ENCODE measurements around the gene MRAS. TPM values are rescaled to one million over a fixed set of nuclear protein-coding genes. Genes with fewer than 3 reads are reported as not detected.

MRAS gene
- total and polyA plus RNA-seq, 7 experiments from 2014 or later = 0.05 to 4.9 (median 0.80) TPM; not detected in 2

- Histone ChIP-seq H3K4me3 (ENCODE audit: low read length) (no peak overlapping the region), H3K36me3 (ENCODE audit: control insufficient read depth in 2 of 3, insufficient read depth in 3 of 3, low read length in 3 of 3) (no peaks in the 10 kb centered on the region), H3K27me3 (ENCODE audit: control insufficient read depth in 2 of 2, insufficient read depth in 2 of 2, low read length in 2 of 2) (no peaks in the 10 kb centered on the region), H3K27ac (ENCODE audit: low read depth, low read length) (no peak overlapping the region), H3K4me1 (ENCODE audit: control insufficient read depth in 2 of 2, insufficient read depth in 2 of 2, low read length in 2 of 2) (no peaks in the 10 kb centered on the region), H3K9me3 (ENCODE audit: control insufficient read depth in 2 of 3, low read length in 3 of 3) (no peaks in the 10 kb centered on the region)
- ATAC-seq (peak; percentile 5), DNase-seq (no peak)
- H3K4me3 Mint-ChIP-seq = peak overlapping the region; percentile 45 to 98 (median 66)
- peaks cover 0 to 4% (median 0%) of the 10 kb centered on the region in 11 donors for H3K9me3 Mint-ChIP-seq
- H3K4me1 Mint-ChIP-seq = peaks cover 0 to 11% (median 9%) of the 10 kb centered on the region in 7 donors
- POLR2A ChIA-PET = no interaction called here
- no peak overlapping the region for H3K27ac Mint-ChIP-seq
- CTCF ChIA-PET = interaction anchor here (0.8 kb wide), 1 partner anchor 168 kb away, joined by 3 read pairs; no protein-coding TSS in a partner anchor
- H3K27me3 Mint-ChIP-seq = peaks cover 26 to 45% (median 28%) of the 10 kb centered on the region in 5 donors
- peaks cover 0 to 7% (median 0%) of the 10 kb centered on the region in 5 donors for H3K36me3 Mint-ChIP-seq
- intact Hi-C loops (cut with micrococcal nuclease) = loop anchor here in 1 of 2 donors (1.0 kb wide), 2 partner anchors 20 to 169 kb away; partner anchors contain the start of gene NME9
These were observed 668 bp downstream of the MRAS start for GRCh38 chr3:138348754-138349739.

- Histone ChIP-seq H3K9me3 (ENCODE audit: control insufficient read depth in 2 of 3, low read length in 3 of 3) (no peaks in the 10 kb centered on the region), H3K36me3 (ENCODE audit: control insufficient read depth in 2 of 3, insufficient read depth in 3 of 3, low read length in 3 of 3) (no peaks in the 10 kb centered on the region), H3K27ac (ENCODE audit: low read depth, low read length) (no peak overlapping the region), H3K4me3 (ENCODE audit: low read length) (no peak overlapping the region), H3K27me3 (ENCODE audit: control insufficient read depth in 2 of 2, insufficient read depth in 2 of 2, low read length in 2 of 2) (no peaks in the 10 kb centered on the region), H3K4me1 (ENCODE audit: control insufficient read depth in 2 of 2, insufficient read depth in 2 of 2, low read length in 2 of 2) (no peaks in the 10 kb centered on the region)
- peaks cover 26 to 48% (median 28%) of the 10 kb centered on the region in 5 donors for H3K27me3 Mint-ChIP-seq
- no peak for DNase-seq
- CTCF ChIA-PET = interaction anchor here (0.8 kb wide), 1 partner anchor 169 kb away, joined by 3 read pairs; no protein-coding TSS in a partner anchor
- no peak for ATAC-seq
- no peak overlapping the region for H3K27ac Mint-ChIP-seq
- peaks cover 0 to 11% (median 9%) of the 10 kb centered on the region in 7 donors for H3K4me1 Mint-ChIP-seq
- H3K4me3 Mint-ChIP-seq = peak overlapping the region in 7 of 10 donors; percentile 7 to 63 (median 14)
- peaks cover 0 to 7% (median 0%) of the 10 kb centered on the region in 5 donors for H3K36me3 Mint-ChIP-seq
- peaks cover 0 to 4% (median 0%) of the 10 kb centered on the region in 11 donors for H3K9me3 Mint-ChIP-seq
- POLR2A ChIA-PET = no interaction called here
- intact Hi-C loops (cut with micrococcal nuclease) = no loop called here
These were observed 1.7 kb downstream of the MRAS start for GRCh38 chr3:138349926-138350665.

- Histone ChIP-seq H3K36me3 (ENCODE audit: control insufficient read depth in 2 of 3, insufficient read depth in 3 of 3, low read length in 3 of 3) (no peaks in the 10 kb centered on the region), H3K4me1 (ENCODE audit: control insufficient read depth in 2 of 2, insufficient read depth in 2 of 2, low read length in 2 of 2) (no peaks in the 10 kb centered on the region), H3K9me3 (ENCODE audit: control insufficient read depth in 2 of 3, low read length in 3 of 3) (no peaks in the 10 kb centered on the region), H3K27ac (ENCODE audit: low read depth, low read length) (no peak overlapping the region), H3K27me3 (ENCODE audit: control insufficient read depth in 2 of 2, insufficient read depth in 2 of 2, low read length in 2 of 2) (no peaks in the 10 kb centered on the region), H3K4me3 (ENCODE audit: low read length) (no peak overlapping the region)
- Mint-ChIP-seq H3K4me3 (no peak overlapping the region), H3K27ac (no peak overlapping the region), H3K4me1 (peaks cover 0 to 11% (median 9%) of the 10 kb centered on the region in 7 donors), H3K27me3 (peaks cover 18 to 48% (median 25%) of the 10 kb centered on the region in 5 donors), H3K36me3 (peaks cover 0 to 7% (median 0%) of the 10 kb centered on the region in 5 donors), H3K9me3 (peaks cover 0 to 4% (median 0%) of the 10 kb centered on the region in 11 donors)
- CTCF ChIA-PET = interaction anchor here (0.6 kb wide), 1 partner anchor 26 kb away, joined by 4 read pairs; no protein-coding TSS in a partner anchor
- ATAC-seq (no peak), DNase-seq (no peak)
- POLR2A ChIA-PET = no interaction called here
- intact Hi-C loops (cut with micrococcal nuclease) = no loop called here
These were observed 2.8 kb downstream of the MRAS start for GRCh38 chr3:138351151-138351550.

- intact Hi-C loops (cut with micrococcal nuclease) = no loop called here
- no peak overlapping the region for H3K4me3 ChIP-seq (ENCODE audit: low read length)
These were observed 3.7 kb downstream of the MRAS start for GRCh38 chr3:138351916-138352550.

GRCh38 chr3:138354376-138354775, 6.0 kb downstream of the MRAS start:
- H3K4me1 Mint-ChIP-seq = no peaks in the 10 kb centered on the region
- H3K27me3 Mint-ChIP-seq = peaks cover 0 to 24% (median 4%) of the 10 kb centered on the region in 5 donors

More at GRCh38 chr3:138351916-138352550, 3.7 kb downstream of the MRAS start:
- H3K36me3 Mint-ChIP-seq = peaks cover 0 to 4% (median 0%) of the 10 kb centered on the region in 5 donors
- ChIA-PET POLR2A (no interaction called here), CTCF (no interaction called here)
- peaks cover 0 to 4% (median 0%) of the 10 kb centered on the region in 11 donors for H3K9me3 Mint-ChIP-seq
- ATAC-seq = no peak
- Histone ChIP-seq H3K4me1 (ENCODE audit: control insufficient read depth in 2 of 2, insufficient read depth in 2 of 2, low read length in 2 of 2) (no peaks in the 10 kb centered on the region), H3K9me3 (ENCODE audit: control insufficient read depth in 2 of 3, low read length in 3 of 3) (no peaks in the 10 kb centered on the region), H3K27me3 (ENCODE audit: control insufficient read depth in 2 of 2, insufficient read depth in 2 of 2, low read length in 2 of 2) (no peaks in the 10 kb centered on the region), H3K36me3 (ENCODE audit: control insufficient read depth in 2 of 3, insufficient read depth in 3 of 3, low read length in 3 of 3) (no peaks in the 10 kb centered on the region), H3K27ac (ENCODE audit: low read depth, low read length) (no peak overlapping the region)
- H3K4me3 Mint-ChIP-seq = no peak overlapping the region
- H3K27me3 Mint-ChIP-seq = peaks cover 9 to 39% (median 17%) of the 10 kb centered on the region in 5 donors
- H3K4me1 Mint-ChIP-seq = peaks cover 0 to 10% (median 8%) of the 10 kb centered on the region in 7 donors
- H3K27ac Mint-ChIP-seq = no peak overlapping the region
- no peak for DNase-seq

GRCh38 chr3:138355071-138355470, 6.7 kb downstream of the MRAS start:
- H3K27ac Mint-ChIP-seq = no peak overlapping the region
- H3K4me3 Mint-ChIP-seq = no peak overlapping the region
- H3K9me3 ChIP-seq (ENCODE audit: control insufficient read depth in 2 of 3, low read length in 3 of 3) = no peaks in the 10 kb centered on the region
- intact Hi-C loops (cut with micrococcal nuclease) = no loop called here
- no peaks in the 10 kb centered on the region for H3K4me1 ChIP-seq (ENCODE audit: control insufficient read depth in 2 of 2, insufficient read depth in 2 of 2, low read length in 2 of 2)
- ATAC-seq = no peak
- ChIA-PET POLR2A (no interaction called here), CTCF (interaction anchor here (1.2 kb wide), 1 partner anchor 25 kb away, joined by 4 read pairs; no protein-coding TSS in a partner anchor)
- H3K36me3 ChIP-seq (ENCODE audit: control insufficient read depth in 2 of 3, insufficient read depth in 3 of 3, low read length in 3 of 3) = no peaks in the 10 kb centered on the region
- no peak overlapping the region for H3K4me3 ChIP-seq (ENCODE audit: low read length)
- H3K27ac ChIP-seq (ENCODE audit: low read depth, low read length) = no peak overlapping the region
- H3K27me3 Mint-ChIP-seq = peaks cover 0 to 19% (median 0%) of the 10 kb centered on the region in 5 donors
- no peaks in the 10 kb centered on the region for H3K27me3 ChIP-seq (ENCODE audit: control insufficient read depth in 2 of 2, insufficient read depth in 2 of 2, low read length in 2 of 2)
- H3K9me3 Mint-ChIP-seq = no peaks in the 10 kb centered on the region
- H3K4me1 Mint-ChIP-seq = no peaks in the 10 kb centered on the region
- DNase-seq = no peak
- no peaks in the 10 kb centered on the region for H3K36me3 Mint-ChIP-seq

More at GRCh38 chr3:138354376-138354775, 6.0 kb downstream of the MRAS start:
- no peak for ATAC-seq
- ChIA-PET POLR2A (no interaction called here), CTCF (no interaction called here)
- DNase-seq = no peak
- Mint-ChIP-seq H3K36me3 (no peaks in the 10 kb centered on the region), H3K4me3 (no peak overlapping the region), H3K9me3 (no peaks in the 10 kb centered on the region), H3K27ac (no peak overlapping the region)
- Histone ChIP-seq H3K4me1 (ENCODE audit: control insufficient read depth in 2 of 2, insufficient read depth in 2 of 2, low read length in 2 of 2) (no peaks in the 10 kb centered on the region), H3K9me3 (ENCODE audit: control insufficient read depth in 2 of 3, low read length in 3 of 3) (no peaks in the 10 kb centered on the region), H3K4me3 (ENCODE audit: low read length) (no peak overlapping the region), H3K27ac (ENCODE audit: low read depth, low read length) (no peak overlapping the region), H3K36me3 (ENCODE audit: control insufficient read depth in 2 of 3, insufficient read depth in 3 of 3, low read length in 3 of 3) (no peaks in the 10 kb centered on the region), H3K27me3 (ENCODE audit: control insufficient read depth in 2 of 2, insufficient read depth in 2 of 2, low read length in 2 of 2) (no peaks in the 10 kb centered on the region)
- intact Hi-C loops (cut with micrococcal nuclease) = no loop called here

Data from naive thymus-derived CD4-positive, alpha-beta T cell (primary cell).